Mesothelial cell of epicardium (in vitro differentiated cells): ENCODE measurements around the gene SCAP. TPM values are rescaled to one million over a fixed set of nuclear protein-coding genes. Genes with fewer than 3 reads are reported as not detected.

Experiments
- DNase-seq, 2 experiments: peaks; one replicate each; pipeline ENCODE4 v3.0.0; 2021; ENCODE audit warnings: low spot score in 2 of 2; ENCODE audit not compliant: unreplicated experiment in 2 of 2
- H3K27ac Mint-ChIP-seq: 2 replicates; pipeline ENCODE4 v1.8.0; 2021; ENCODE audit warnings: mixed read lengths
- H3K27me3 Mint-ChIP-seq: 2 replicates; pipeline ENCODE4 v1.8.0; 2021; ENCODE audit warnings: low read depth, mixed read lengths
- H3K36me3 Mint-ChIP-seq: 2 replicates; pipeline ENCODE4 v1.8.0; 2021; ENCODE audit warnings: mixed read lengths
- H3K4me1 Mint-ChIP-seq: 2 replicates; pipeline ENCODE4 v1.8.0; 2021; ENCODE audit warnings: mixed read lengths
- H3K4me3 Mint-ChIP-seq: 2 replicates; pipeline ENCODE4 v1.8.0; 2021; ENCODE audit warnings: mild to moderate bottlenecking, moderate library complexity, mixed read lengths
- H3K9me3 Mint-ChIP-seq: 2 replicates; pipeline ENCODE4 v1.8.0; 2021; ENCODE audit warnings: mixed read lengths
- total RNA-seq: library from RNA; stranded (reverse); gene quantifications from 3 replicates; pipeline ENCODE4 v1.2.1, GENCODE V29; 2021
- TF ChIP-seq, protein P1 (sequence below): fragments of 200-600 bp; sonication (generic); IDR thresholded peaks from one replicate; pipeline ENCODE4 v1.5.0; 2021; ENCODE audit warnings: antibody characterized with exemption; ENCODE audit not compliant: unreplicated experiment

SCAP gene
- total RNA-seq, 1 donor from 2014 or later: 113 TPM

- TF ChIP-seq, protein P1, sequence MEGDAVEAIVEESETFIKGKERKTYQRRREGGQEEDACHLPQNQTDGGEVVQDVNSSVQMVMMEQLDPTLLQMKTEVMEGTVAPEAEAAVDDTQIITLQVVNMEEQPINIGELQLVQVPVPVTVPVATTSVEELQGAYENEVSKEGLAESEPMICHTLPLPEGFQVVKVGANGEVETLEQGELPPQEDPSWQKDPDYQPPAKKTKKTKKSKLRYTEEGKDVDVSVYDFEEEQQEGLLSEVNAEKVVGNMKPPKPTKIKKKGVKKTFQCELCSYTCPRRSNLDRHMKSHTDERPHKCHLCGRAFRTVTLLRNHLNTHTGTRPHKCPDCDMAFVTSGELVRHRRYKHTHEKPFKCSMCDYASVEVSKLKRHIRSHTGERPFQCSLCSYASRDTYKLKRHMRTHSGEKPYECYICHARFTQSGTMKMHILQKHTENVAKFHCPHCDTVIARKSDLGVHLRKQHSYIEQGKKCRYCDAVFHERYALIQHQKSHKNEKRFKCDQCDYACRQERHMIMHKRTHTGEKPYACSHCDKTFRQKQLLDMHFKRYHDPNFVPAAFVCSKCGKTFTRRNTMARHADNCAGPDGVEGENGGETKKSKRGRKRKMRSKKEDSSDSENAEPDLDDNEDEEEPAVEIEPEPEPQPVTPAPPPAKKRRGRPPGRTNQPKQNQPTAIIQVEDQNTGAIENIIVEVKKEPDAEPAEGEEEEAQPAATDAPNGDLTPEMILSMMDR: no peak
- Mint-ChIP-seq H3K9me3 (peaks cover 7% of the 10 kb centered on the region), H3K4me1 (peaks cover 2% of the 10 kb centered on the region), H3K36me3 (peaks cover 38% of the 10 kb centered on the region), H3K27me3 (no peaks in the 10 kb centered on the region), H3K27ac (no peak overlapping the region), H3K4me3 (no peak overlapping the region)
- no peak for DNase-seq
Observed at GRCh38 chr3:47433796-47434195, 41.9 kb downstream of the SCAP start.

- no peak for DNase-seq
- Mint-ChIP-seq H3K27me3 (no peaks in the 10 kb centered on the region), H3K27ac (no peak overlapping the region), H3K4me3 (no peak overlapping the region), H3K4me1 (peaks cover 2% of the 10 kb centered on the region), H3K36me3 (peaks cover 27% of the 10 kb centered on the region), H3K9me3 (peaks cover under 1% of the 10 kb centered on the region)
- TF ChIP-seq, protein P1: no peak
Observed at GRCh38 chr3:47432673-47433072, 43.1 kb downstream of the SCAP start.

GRCh38 chr3:47431225-47431624 is 44.5 kb downstream of the SCAP start:
- TF ChIP-seq, protein P1: no peak
- no peak overlapping the region for H3K4me3 Mint-ChIP-seq
- H3K36me3 Mint-ChIP-seq: peaks cover 25% of the 10 kb centered on the region
- DNase-seq: no peak
- no peaks in the 10 kb centered on the region for H3K9me3 Mint-ChIP-seq
- peaks cover 2% of the 10 kb centered on the region for H3K4me1 Mint-ChIP-seq
- H3K27ac Mint-ChIP-seq: no peak overlapping the region
- no peaks in the 10 kb centered on the region for H3K27me3 Mint-ChIP-seq

- H3K36me3 Mint-ChIP-seq: peaks cover 25% of the 10 kb centered on the region
- no peak overlapping the region for H3K27ac Mint-ChIP-seq
- H3K4me1 Mint-ChIP-seq: peaks cover 2% of the 10 kb centered on the region
- no peaks in the 10 kb centered on the region for H3K27me3 Mint-ChIP-seq
- no peak overlapping the region for H3K4me3 Mint-ChIP-seq
- DNase-seq: no peak
- TF ChIP-seq, protein P1: no peak
- no peaks in the 10 kb centered on the region for H3K9me3 Mint-ChIP-seq
Observed at GRCh38 chr3:47430606-47431005, 45.1 kb downstream of the SCAP start.

DNA sequence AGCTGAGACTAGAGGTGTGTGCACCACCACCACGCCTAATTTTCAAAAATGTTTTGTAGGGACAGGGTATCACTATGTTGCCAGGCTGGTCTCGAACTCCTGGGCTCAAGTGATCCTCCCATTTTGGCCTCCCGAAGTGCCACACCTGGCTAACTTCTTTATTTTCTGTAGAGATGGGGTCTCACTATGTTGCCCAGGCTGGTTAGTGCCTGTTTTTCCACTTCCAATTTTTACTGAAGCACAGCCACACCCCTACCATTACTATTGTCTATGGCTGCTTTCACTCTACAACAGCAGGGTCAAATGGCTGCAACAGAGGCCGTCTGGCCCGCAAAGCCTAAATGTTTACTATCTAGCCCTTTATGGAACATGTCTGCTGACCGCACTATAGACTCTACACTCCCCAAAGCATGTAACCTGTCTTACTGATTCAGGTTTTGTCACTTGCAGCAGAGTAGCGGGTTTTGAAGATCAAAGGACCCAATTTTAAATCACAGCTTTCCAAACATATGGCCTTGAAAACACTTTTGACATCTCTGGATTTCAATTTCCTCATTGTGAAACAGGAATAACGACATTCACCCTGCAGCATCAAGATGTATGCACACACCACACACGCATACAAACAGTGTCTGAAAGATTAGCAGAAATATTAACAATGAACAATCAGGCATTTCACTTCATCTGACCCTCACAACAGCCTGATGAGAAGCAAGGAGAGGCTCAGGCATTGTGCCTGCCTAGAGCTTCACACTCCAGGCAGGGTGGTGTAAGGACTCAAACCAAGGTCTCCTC is 46.1 kb downstream of the SCAP start:
- peaks cover 24% of the 10 kb centered on the region for H3K36me3 Mint-ChIP-seq
- no peak overlapping the region for H3K4me3 Mint-ChIP-seq
- TF ChIP-seq, protein P1: no peak
- no peaks in the 10 kb centered on the region for H3K27me3 Mint-ChIP-seq
- peak in 1 of 2 experiments; percentile 22 for DNase-seq
- H3K9me3 Mint-ChIP-seq: no peaks in the 10 kb centered on the region
- peaks cover 2% of the 10 kb centered on the region for H3K4me1 Mint-ChIP-seq
- H3K27ac Mint-ChIP-seq: no peak overlapping the region
